HG02798 (cell line): ENCODE data around the gene GALNTL6.

Experiments
- ATAC-seq: cut with Tn5 transposase; IDR thresholded peaks from one replicate; pipeline ENCODE4 v1.9.1; 2021; ENCODE audit warnings: mild to moderate bottlenecking; ENCODE audit not compliant: unreplicated experiment, poor library complexity

Gene GALNTL6

DNA sequence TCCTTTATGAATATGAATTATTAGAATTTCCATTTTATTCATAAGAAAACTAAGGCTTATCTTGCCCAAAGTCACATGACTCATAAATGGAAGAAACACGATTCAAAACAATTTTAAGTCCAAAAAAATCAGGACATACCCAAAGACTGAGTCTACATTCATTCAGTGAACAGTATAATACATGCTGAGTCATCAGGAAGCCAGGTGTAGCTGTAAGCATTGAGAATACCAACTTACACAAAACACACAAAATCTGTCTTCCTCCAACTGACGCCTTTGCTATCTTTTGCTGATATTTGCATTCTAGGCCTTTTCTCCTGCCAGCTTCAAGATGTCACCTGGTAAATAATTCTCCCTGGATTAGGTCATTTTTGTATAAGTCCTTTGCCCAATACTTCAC lies 835.3 kb downstream of the GALNTL6 start:
- ATAC-seq = no peak

DNA sequence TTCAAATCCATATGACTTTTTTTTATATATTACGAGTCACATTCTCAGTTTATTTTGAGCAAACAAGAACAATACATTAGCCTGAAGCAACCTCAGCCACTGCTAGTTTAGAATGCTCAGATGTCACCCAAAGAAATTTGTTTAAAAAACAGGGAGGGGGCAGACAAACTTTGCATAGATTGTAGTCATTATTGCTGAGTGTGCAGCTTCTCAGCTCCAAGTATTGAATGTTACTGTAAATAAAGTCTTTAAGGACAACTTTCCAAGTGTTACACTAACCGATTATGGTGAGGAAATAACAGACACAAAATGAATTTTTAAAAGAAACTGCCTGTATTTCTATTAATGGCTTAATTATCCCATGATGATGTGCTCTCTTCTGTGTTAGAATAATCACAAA lies 835.9 kb downstream of the GALNTL6 start:
- no peak for ATAC-seq

DNA sequence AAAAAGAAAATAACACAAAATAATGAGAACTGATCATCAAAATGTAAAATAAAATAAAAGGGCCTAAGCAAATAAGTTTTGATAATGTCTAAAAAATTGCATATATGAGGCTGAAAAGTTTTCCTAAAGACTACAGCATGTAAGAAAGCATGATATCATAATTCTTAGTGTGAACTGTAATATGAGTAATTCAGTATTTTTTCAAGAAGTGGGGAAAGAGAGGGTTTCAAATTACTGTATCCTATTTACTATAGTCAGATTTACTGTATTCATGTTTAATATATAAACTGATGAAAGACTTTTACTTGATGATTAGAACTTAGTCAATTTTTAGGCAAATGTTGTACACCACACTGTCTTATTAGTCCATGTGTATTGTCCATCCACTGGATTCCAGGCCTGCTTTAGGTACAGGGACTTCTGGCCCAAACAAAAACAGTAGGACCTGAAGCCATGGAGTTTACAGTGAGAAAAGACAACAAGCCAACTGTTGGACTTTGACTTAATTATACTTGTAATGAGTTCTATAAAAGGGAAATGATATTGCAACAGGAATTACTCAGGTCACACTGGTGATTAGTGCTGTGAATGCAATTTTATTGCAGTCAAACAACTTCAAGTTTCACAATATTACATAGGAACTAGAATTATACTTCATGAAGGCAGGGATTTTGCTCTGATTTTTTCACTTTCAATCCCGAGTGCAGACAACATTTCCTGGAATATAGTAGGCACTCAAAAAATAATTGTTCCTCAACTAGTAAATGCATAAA lies 837.7 kb downstream of the GALNTL6 start:
- no peak for ATAC-seq

DNA sequence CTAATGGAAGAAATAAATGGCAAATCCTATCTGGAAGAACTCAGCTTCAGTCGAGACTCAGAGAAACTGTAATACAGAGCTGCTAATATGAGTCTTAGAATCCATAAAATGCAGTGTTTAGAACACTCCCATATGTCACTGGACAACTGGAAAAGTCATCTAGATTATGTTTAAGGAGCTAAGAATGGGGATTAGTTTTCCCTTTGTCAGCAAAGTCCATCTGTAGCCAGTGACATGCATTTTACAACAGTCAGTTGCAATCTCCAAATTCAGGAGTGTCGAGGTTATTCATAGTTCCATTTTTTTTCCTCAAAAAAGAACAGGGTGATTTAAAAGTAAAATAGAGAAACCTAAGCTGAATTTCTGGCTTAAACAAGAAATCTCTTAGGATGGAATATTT lies 838.8 kb downstream of the GALNTL6 start:
- no peak for ATAC-seq

DNA sequence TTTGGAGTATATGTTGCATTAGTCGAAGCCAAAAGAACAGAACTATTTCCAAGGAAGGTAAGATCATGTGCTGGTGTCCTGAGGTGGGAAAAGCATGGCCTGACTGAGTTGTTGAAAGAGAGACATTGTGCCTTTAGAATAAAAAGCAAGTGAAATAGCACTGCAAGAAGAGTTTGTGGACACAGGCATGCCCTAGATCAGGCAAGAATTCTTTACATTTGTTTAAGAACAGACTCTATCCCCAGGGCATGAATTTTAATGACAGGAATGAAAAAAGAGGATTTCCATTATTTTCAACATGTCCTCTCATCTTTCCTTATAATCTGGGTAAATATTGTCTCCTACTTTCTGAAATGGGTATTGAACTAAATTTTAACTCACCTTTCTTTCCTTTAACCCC lies 839.2 kb downstream of the GALNTL6 start:
- no peak for ATAC-seq

DNA sequence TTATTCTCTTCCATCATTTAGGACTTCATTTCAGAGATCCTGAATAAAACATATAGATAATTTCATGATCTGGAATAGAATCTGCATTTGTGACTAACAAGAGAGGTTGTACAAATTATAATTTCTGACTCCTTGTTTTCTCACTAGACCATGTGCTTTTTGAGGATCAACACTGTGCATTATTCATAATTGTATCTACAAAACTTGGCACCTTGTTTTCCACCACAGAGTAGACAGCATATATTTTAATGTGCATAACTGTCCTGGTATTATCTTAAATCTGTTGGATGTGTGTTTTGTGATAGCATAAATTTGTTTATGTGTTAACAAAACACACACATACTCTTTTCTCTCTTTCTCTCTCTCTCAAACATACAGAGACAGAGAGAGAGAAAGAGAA lies 840.5 kb downstream of the GALNTL6 start:
- ATAC-seq = no peak

DNA sequence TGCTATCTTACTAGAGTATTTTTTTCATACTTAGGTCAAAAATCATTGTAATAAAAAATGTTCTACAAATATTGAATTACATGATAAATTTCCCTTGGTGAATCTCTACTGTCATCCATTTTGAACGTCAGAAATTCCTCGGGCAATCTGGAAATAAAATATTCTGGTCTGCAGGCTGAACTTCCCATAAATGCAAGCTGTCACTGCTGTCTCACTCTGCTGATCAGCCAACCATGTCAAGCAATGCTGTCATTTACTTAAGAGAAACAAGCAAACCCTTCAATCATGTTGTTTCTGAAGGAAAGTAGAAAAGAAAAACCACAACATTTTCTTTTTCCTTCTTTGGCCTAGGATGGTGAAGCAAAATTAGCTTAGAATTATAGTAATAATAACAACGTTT lies 841.3 kb downstream of the GALNTL6 start:
- ATAC-seq = no peak

DNA sequence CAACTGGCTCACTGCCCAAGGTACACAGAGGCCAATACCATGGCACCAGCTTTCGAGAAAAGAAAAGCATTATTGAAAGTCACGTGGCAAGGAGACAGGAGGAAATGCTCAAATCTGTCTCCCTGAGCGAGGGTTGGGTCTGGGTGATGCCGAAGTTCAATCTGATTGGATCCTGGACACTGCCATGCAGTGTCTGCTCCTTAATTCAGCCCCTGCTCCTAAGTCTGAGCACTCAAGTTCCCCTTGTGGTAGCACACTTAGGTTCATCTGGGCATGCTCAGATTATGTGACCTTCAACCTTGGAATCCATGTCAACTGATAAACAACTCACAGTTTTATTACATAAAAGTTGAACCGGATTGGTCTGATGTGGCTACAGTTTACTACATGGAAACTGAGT lies 842.9 kb downstream of the GALNTL6 start:
- no peak for ATAC-seq

DNA sequence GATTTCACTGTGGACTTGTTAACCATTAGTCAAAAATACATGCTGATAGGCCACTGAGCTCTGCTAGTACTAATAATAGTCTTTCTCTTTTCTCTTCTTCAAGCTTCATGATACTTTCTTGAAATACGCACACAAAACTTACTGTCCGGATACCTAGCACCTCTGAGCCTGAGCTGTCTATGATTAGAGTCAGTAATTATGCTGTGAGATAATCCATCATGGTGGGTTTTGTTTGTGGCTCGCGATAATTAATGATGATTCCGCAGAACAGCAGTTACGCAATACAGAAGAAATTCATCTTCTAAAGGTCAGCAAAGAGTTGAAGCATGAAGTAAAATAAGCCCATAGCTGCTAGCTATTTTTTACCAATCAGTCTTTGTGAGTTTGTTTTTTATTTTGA lies 843.9 kb downstream of the GALNTL6 start:
- ATAC-seq = no peak

DNA sequence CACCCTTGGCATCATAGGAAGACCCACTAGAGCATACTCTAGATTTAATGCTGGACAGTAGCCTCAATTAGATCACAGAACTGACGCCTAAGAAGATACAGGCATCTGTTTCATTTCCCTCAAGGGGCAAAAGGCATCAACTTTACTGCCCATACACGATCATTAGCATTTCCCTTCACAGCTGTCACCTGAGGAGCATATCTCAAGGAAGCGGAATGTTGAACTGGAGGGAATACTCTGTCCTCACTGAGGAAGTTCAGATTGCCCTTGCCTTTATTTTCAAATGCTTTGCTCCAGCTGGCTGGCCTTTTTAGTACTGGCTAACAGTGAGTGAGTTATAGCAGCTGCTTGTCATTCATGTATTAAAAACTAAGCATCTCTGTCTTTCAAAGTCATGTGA lies 847.0 kb downstream of the GALNTL6 start:
- ATAC-seq = no peak

DNA sequence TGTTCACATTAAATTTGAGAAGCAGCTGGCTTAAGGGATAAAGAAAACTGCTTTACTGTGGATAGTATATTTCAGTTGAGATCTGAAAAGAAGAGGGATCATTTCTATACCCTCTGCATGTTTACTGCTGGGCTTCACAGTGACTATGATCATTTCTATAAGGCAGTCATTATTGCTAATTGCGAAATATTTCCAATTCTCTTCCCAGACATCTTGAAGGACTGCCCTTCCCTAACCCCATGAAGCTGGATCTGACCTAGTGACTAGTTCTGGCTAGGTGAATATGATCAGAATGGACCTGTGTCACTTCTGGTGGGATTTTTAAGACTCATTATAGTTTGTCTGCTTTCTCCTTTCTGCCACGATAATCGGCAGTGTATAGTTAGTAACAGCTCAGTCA lies 848.9 kb downstream of the GALNTL6 start:
- no peak for ATAC-seq

DNA sequence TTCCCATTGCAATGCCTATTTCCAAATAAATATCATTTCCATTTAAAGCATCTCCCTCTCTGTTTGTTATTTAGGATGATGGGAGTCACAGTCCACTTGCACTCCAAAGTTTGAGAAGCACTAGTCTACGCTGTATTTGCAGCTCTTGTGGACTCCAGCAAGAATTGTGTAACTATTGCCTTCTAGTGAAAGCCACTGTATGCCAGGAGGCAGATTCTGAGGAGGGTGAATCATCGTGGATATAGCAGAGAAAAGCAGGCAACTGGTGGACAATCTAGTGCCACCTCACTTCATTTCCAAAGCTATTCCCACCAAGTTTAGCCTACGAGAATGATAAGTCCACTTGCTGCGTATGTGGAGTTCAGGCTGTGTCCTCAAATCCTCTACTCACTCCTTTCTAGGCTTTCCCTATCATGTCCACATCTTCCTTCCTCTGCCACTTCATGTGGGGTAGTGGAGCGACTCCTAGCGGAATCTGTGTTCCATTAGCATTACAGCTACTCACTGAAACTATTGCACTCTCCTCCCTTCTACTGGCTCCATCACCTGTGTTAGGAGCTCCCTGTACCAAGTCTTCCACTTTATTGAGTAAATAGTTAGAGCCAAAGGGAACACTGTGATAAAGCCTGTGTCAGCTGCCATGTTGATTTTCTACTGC lies 853.6 kb downstream of the GALNTL6 start:
- peak; percentile 44 for ATAC-seq

DNA sequence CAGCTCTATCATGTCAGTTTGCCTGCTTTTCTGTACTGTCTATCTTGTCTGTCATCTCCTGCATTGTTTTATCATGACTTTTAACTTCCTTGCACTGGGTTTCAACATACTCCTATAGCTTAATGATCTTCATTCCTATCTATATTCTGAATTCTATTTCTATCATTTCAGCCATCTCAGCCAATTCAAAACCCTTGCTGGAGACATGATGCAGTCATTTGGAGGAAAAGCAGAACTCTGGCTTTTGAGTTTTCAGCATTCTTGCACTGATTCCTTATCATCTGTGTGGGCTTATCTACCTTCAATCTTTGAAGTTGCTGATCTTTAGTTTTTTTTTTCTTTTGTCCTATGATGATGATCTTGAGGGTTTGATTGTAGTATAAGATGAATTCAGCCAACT lies 861.6 kb downstream of the GALNTL6 start:
- no peak for ATAC-seq

DNA sequence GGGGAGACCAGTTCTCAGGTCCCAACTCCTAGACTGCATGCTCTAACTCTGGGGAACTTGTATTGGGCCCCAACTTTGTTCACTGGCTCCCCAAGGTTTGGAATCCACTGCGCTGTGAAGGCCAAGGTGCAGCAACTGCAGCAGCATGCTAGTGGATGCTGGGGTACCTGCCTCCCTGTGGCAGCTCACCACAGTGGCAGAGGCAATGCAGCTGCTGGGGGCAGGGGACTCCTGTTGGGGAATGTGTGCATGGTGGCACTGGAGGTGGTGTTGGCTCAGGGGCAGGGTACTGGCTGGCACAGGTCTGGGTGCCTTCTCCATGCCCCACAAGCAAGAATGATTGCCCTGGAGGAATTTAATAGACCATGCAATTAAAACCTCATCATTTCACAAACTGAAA lies 862.0 kb downstream of the GALNTL6 start:
- no peak for ATAC-seq

DNA sequence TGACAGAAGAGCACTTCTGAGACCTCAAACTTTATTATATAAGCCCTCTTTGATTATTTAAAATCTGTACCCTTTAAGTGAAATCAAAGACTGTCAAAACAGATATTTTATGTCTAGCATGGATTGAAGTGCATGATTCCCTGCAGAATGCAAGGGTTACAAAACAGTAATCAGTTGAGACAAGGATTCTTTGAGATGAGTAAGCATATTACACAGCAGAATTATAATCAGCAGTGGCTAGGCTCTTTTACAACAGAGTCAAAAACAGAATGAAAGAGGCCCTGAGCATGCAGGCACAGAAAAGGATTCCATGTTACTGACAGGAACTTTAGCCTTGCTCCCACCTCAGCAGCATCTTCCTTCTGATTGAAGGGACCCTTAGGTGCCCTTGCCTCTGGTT lies 867.5 kb downstream of the GALNTL6 start:
- no peak for ATAC-seq

DNA sequence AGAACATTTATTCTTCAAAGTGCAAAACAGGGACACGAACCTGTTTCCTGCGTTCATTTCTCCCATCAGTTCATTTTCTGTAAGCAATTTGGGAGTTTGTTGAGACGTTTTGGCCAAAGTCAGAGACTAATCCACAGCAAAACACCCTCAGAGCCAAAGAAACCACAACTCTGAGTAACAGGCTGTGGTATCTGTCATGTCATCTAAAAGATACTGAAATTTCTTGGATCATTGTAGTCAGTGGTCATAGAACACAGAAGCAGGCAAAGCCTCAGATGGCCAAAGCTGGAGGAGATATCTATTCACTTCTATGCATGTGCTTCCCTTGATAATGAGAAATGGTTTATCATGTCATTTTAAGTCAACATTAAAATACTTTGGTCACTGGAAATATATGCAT lies 869.8 kb downstream of the GALNTL6 start:
- no peak for ATAC-seq

DNA sequence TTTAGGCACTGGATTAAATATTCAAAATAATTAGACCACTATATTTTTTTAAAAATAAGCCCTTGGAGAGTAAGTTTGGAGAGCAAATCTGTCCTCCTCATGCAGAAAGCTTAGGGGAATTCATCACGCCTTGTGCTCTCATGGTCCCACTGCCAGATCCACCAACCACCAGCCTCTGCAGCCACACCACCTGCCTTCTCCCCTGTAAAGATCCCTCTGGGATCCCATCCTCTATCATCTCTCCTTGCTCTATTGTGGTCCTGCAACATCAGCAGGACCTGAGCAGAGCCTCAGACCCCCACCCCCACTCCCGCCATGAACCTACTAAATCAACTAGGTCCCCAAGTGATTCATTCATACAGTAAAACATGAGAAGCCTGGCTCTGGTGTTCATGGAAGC lies 872.8 kb downstream of the GALNTL6 start:
- no peak for ATAC-seq

DNA sequence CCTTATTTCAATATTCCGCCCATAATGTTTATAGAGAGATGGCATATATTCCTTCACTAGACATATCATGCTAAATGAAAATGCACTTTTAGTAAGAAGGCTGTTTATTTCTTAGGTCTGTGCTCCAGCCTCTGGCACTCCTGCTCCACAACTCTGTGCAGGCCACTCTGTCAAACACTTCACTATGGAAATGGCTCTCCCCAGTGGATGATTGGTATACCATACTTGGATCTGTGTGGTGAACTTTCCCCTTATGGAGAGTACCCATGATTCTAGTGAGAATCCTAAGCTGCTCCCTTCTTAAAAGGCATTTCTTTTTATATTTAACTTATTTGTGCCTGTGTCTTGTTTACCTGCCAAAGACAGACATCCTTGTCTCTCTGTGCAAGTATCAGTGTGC lies 875.3 kb downstream of the GALNTL6 start:
- no peak for ATAC-seq

DNA sequence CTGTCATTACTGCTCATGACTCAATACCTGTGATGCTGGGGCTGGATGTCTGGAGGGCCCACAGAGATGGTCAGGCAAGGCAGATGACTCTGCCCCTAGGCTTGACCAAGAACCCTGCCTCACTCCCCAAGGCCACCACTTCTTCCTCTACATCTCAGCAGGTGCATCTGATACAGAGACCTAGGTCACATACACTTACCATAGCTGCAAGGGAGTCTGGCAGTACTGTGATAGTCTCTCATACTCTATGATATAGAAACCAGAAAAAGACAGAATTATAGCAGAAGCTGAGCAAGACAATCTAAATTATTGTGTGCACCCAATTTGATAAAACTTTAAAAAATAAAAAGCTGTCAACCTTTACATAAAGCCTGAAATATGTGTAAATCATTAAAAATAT lies 878.3 kb downstream of the GALNTL6 start:
- ATAC-seq = no peak

DNA sequence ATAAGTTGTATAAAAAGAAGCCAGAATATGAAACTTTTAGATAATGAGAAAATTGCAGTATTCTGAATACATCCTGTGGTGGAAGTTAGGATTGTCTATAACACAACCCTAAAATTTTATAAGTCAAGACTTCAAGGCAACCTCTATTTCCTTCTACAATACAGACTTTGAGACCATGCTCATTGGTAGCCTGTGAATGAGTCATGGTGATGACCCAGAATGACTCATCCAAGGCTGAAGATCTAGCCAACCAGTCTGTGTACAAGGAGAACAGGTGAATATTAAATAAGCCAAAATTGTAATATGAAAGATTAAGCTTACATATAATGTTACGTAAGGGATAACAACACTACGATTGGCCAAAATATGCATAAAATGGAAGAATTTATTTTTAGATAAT lies 879.5 kb downstream of the GALNTL6 start:
- ATAC-seq = no peak

DNA sequence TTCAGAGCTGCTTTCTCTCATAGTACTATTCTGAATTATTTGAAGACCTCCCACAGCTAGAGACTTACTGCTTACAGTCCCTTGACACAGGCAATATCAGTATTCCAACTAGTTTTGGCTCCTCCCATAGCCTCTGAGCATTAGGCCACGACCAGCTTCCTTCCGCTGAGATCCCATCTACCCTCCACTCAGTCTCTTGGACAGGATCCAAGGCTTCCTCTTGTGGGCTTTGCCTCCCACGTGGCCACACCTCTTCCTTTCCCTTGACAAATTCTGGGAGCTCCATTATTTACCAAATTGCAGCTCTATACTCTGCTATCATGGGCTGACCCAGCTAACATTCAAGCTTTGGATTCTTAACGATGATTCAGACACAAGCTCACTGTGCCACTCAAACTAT lies 885.1 kb downstream of the GALNTL6 start:
- no peak for ATAC-seq

DNA sequence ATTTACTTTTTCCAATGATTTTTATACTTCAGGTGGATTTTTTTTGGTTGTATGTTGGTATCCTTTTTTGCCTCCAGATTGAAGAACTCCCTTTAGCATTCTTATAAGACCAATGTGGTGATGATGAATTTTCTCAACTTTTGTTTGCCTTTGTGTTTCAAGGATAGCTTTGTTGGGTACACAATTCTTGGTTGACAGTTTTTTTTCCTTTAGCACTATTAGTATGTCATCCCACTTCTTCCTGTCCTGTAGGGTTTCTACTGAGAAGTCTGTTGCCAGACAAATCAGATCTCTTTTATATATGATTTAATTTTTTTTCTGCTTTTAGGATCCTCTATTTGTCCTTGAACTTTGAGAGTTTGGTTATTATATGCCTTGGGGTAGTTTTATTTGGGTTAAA lies 892.4 kb downstream of the GALNTL6 start:
- no peak for ATAC-seq
